Effector memory CD4-positive, alpha-beta T cell (primary cell): ENCODE measurements around the gene BABAM2.

Experiments
- DNase-seq, 3 donors: peaks; one replicate each; pipeline ENCODE4 v3.0.0-alpha.2; 2020
- H3K27ac ChIP-seq: 2 replicates; pipeline ENCODE4 v1.7.0; 2013; ENCODE audit warnings: mild to moderate bottlenecking, low read length, moderate library complexity; ENCODE audit not compliant: insufficient read depth, poor library complexity, severe bottlenecking
- H3K27me3 ChIP-seq: replicated peaks from 2 replicates; pipeline ENCODE4 v1.7.0; 2013; ENCODE audit warnings: mild to moderate bottlenecking, low read length; ENCODE audit not compliant: insufficient read depth, control insufficient read depth, poor library complexity, severe bottlenecking
- H3K36me3 ChIP-seq: 2 replicates; pipeline ENCODE4 v1.7.0; 2013; ENCODE audit warnings: mild to moderate bottlenecking, low read length, moderate library complexity; ENCODE audit not compliant: control insufficient read depth, insufficient read depth
- H3K4me1 ChIP-seq: 2 replicates; pipeline ENCODE4 v1.7.0; 2013; ENCODE audit warnings: low read length, mild to moderate bottlenecking; ENCODE audit not compliant: control insufficient read depth, insufficient read depth, poor library complexity, severe bottlenecking
- H3K4me3 ChIP-seq: 2 replicates; pipeline ENCODE4 v1.7.0; 2013; ENCODE audit warnings: low read length, low read depth, mild to moderate bottlenecking; ENCODE audit not compliant: insufficient read depth, poor library complexity, severe bottlenecking
- H3K9me3 ChIP-seq: 2 replicates; pipeline ENCODE4 v1.7.0; 2013; ENCODE audit warnings: mild to moderate bottlenecking, low read length, moderate library complexity; ENCODE audit not compliant: control insufficient read depth

Gene BABAM2

DNA sequence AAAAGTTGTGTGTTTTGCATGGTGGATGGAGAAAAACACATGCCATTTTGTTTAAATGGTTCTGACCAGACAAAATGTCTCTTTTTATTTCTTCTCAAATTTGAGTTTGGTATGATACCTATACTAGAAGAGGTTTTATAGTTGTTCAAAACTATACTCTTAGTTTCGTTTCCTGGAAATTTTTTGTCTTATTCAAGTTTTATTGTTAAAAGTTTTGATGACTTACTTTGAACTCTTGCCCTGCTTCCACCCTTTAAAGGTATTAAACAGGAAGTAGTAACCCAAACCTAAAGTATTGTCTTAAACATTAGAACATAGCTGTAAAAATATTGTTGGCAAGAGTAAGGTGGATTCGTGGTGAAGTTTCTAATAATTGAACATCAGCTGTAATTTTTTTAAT lies 98.2 kb downstream of the BABAM2 start:
- no peak overlapping the region for H3K27ac ChIP-seq

DNA sequence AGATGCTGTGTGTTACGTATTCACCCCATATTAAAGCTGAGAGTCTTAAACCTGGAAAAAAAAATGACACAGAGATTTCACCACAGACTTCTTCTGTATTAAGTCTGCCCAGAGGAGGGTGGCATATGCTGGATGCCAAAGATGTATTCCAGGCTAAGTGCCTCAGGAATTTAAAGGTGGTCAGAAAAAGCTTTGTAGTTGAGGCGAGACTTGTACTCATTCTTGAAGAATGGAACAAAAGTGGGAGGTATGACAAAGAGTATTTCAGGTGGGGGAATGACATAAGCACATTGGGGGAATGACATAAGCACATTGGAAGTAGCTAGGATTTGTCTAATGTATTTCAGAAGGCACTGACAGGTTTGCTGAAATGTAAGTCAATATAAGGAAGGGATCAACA lies 98.6 kb downstream of the BABAM2 start:
- DNase-seq = no peak
- H3K36me3 ChIP-seq = no peaks in the 10 kb centered on the region
- H3K27ac ChIP-seq = no peak overlapping the region
- peaks cover 2% of the 10 kb centered on the region for H3K9me3 ChIP-seq
- peaks cover 9% of the 10 kb centered on the region for H3K4me1 ChIP-seq
- no peak overlapping the region for H3K4me3 ChIP-seq
- H3K27me3 ChIP-seq = no peaks in the 10 kb centered on the region

More for the DNA sequence above, 98.2 kb downstream of the BABAM2 start:
- Histone ChIP-seq H3K36me3 (no peaks in the 10 kb centered on the region), H3K4me1 (peaks cover 9% of the 10 kb centered on the region), H3K27me3 (no peaks in the 10 kb centered on the region), H3K9me3 (peaks cover 5% of the 10 kb centered on the region), H3K4me3 (no peak overlapping the region)
- no peak for DNase-seq

DNA sequence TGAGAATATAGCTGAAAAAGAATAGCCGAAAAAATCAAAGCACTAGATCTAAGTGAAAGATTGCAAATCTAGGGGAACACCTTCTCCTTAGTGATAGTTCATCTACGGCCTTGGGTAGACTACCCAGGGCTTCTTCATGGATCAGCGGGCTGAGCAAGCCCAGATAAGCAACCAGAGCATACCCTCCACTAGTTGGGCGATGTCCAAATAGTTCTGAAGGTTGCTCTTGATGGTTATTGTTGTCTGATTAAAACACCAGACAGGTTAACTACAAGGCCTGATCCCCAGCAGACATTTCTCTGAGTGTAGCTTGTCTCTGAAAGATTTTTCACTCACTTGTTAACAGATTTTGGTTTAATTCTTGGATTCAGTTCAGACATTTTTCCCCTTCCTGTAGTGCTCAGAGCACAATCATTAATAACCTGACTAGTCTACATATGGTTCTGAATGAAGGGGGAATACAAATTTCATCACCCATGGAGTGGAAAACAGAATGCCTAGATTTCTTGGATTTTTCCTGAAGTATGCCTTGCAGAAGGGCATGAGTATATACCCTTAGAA lies 99.6 kb downstream of the BABAM2 start:
- Histone ChIP-seq H3K9me3 (no peaks in the 10 kb centered on the region), H3K27ac (no peak overlapping the region), H3K4me1 (peaks cover 9% of the 10 kb centered on the region), H3K27me3 (no peaks in the 10 kb centered on the region), H3K4me3 (no peak overlapping the region), H3K36me3 (no peaks in the 10 kb centered on the region)
- DNase-seq = no peak

- no peak overlapping the region for H3K27ac ChIP-seq
- H3K36me3 ChIP-seq = no peaks in the 10 kb centered on the region
These were observed 100.6 kb downstream of the BABAM2 start for GRCh38 chr2:27991146-27991545.

DNA sequence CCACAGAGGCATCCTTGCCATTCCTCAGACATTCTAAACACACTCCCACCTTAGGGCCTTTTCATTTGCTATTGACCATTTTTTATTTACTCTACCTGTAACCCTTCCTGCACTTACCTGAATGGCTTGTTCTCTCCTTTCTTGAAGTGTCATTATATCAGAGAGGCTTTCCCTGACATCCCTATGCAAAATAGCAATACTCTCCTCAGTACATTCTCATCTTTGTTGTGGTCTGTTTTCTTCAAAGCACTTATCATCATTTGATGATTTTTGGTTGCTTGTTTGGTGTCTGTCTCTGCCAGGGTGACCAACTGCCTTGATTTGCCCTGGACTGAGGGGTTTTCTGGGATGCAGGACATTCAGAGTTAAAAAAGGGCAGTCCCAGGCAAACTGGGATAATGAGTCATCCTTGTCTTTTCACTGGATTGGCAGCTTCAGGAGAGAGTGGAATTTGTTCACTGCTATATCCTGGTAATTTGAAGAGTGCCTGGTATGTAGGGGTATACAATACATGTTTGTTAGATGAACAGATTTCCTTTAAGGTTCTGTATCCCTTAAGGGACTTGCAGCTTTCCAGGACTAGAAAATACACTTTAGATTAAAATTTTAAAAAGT lies 102.4 kb downstream of the BABAM2 start:
- Histone ChIP-seq H3K4me3 (no peak overlapping the region), H3K9me3 (no peaks in the 10 kb centered on the region), H3K27me3 (no peaks in the 10 kb centered on the region), H3K27ac (no peak overlapping the region), H3K4me1 (peaks cover 8% of the 10 kb centered on the region), H3K36me3 (no peaks in the 10 kb centered on the region)
- DNase-seq = no peak

More at GRCh38 chr2:27991146-27991545, 100.6 kb downstream of the BABAM2 start:
- no peak for DNase-seq
- H3K4me1 ChIP-seq = peaks cover 9% of the 10 kb centered on the region
- H3K4me3 ChIP-seq = no peak overlapping the region
- no peaks in the 10 kb centered on the region for H3K27me3 ChIP-seq
- no peaks in the 10 kb centered on the region for H3K9me3 ChIP-seq

GRCh38 chr2:27993402-27993787 lies 102.9 kb downstream of the BABAM2 start:
- no peaks in the 10 kb centered on the region for H3K9me3 ChIP-seq
- no peak overlapping the region for H3K4me3 ChIP-seq
- H3K4me1 ChIP-seq = peaks cover 6% of the 10 kb centered on the region
- H3K27me3 ChIP-seq = no peaks in the 10 kb centered on the region
- no peak for DNase-seq
- no peak overlapping the region for H3K27ac ChIP-seq
- H3K36me3 ChIP-seq = no peaks in the 10 kb centered on the region

GRCh38 chr2:27993950-27994728 lies 103.6 kb downstream of the BABAM2 start:
- Histone ChIP-seq H3K9me3 (no peaks in the 10 kb centered on the region), H3K4me1 (peaks cover 2% of the 10 kb centered on the region), H3K36me3 (no peaks in the 10 kb centered on the region), H3K4me3 (no peak overlapping the region), H3K27ac (no peak overlapping the region), H3K27me3 (no peaks in the 10 kb centered on the region)
- no peak for DNase-seq

DNA sequence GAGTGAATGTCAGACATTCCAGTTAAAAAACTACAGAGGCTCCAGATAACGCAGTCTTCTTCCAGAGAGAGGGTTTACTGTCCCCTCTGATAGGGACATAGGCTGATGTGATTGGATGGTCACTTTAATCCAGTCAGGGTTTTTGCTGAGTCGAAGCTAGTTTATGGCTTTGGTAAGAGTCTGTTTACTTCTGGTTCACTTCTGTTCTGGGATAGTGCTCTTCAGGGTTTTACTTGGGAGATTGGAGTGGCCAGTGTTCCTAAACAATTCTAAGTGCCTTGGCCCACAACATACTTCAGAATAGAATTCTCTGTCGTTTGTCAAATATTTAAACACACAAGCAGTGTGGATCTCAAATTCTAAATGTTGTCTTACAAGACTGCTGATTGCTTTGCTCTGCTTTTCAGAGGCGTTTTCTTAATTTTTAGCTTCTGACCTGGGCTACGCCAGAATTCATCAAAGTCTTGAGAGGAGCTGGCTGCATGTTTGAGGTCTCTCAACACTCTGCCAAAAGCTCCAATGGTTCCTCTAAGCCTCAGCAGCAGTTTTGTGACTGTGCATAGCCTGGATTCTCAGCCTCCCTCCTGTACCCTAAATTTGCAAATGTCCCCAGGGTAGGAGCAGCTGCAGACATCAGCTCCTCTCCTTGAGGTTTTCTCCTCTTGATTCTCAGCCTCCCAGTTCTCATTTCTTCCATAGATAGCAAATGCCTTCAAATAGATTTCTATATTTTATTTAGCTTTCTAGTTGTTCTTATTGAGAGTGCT lies 105.8 kb downstream of the BABAM2 start:
- no peaks in the 10 kb centered on the region for H3K36me3 ChIP-seq
- no peak overlapping the region for H3K4me3 ChIP-seq
- H3K27ac ChIP-seq = no peak overlapping the region
- no peaks in the 10 kb centered on the region for H3K9me3 ChIP-seq
- DNase-seq = no peak
- no peaks in the 10 kb centered on the region for H3K27me3 ChIP-seq
- no peaks in the 10 kb centered on the region for H3K4me1 ChIP-seq

GRCh38 chr2:28000287-28000686 lies 109.8 kb downstream of the BABAM2 start:
- H3K4me3 ChIP-seq = no peak overlapping the region

More at GRCh38 chr2:28000287-28000686, 109.8 kb downstream of the BABAM2 start:
- Histone ChIP-seq H3K27ac (no peak overlapping the region), H3K9me3 (no peaks in the 10 kb centered on the region), H3K36me3 (no peaks in the 10 kb centered on the region), H3K27me3 (no peaks in the 10 kb centered on the region), H3K4me1 (no peaks in the 10 kb centered on the region)
- DNase-seq = no peak
